Suprapubic skin (tissue), 3 donors: ENCODE results near the gene CCDC102B.

Experiments
- CTCF ChIP-seq, 2 donors: fragments of 200-600 bp in 1 of 2; fragments of 450-650 bp in 1 of 2; sonication (generic) in 1 of 2; IDR thresholded peaks; one replicate each; pipeline ENCODE4 v1.5.1; 2016 to 2019; ENCODE audit warnings: antibody characterized with exemption in 2 of 2, mild to moderate bottlenecking in 1 of 2, moderate library complexity in 1 of 2
- EP300 ChIP-seq: sonication (generic); formaldehyde crosslinking; IDR thresholded peaks from one replicate; pipeline ENCODE4 v1.6.1; 2017; ENCODE audit warnings: antibody characterized with exemption
- POLR2A ChIP-seq, 2 donors: fragments of 450-650 bp; IDR thresholded peaks; one replicate each; pipeline ENCODE4 v1.6.1; 2017; ENCODE audit warnings: antibody characterized with exemption in 2 of 2, mild to moderate bottlenecking in 2 of 2, moderate library complexity in 2 of 2

- no peak for TF ChIP-seq CTCF (IDR thresholded peaks at IDR 0.05)
- no peak for TF ChIP-seq POLR2A (IDR thresholded peaks at IDR 0.05)
- TF ChIP-seq EP300: no peak
These were observed 185.2 kb downstream of the CCDC102B start for GRCh38 chr18:68983126-68983525.
